Medulla oblongata (tissue), 1 donor: Measurements from ENCODE around the gene TTI1.

Source experiments
- DNase-seq: peaks from one replicate; pipeline ENCODE4 v3.0.0-alpha.2; 2015; ENCODE audit errors: extremely low spot score

Gene TTI1

DNA sequence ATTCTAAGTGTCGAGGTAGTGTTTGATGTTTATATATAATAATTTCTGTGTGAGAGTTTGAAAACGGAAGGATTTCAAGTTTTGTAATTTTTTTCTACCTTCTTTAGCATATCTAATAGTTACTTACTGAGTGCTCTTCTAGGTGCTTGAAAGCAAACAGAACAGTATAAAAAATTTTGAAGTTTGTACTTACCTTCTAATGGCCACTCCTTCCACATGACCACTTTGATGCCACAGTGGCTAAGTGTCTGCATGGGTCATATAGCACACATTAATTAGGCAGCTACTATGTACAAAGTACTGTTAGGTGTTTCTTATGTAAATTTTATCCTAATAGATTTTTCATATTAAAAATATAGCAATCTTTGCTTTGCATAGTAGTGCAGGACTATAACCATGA, 21.4 kb upstream of the TTI1 start:
- no peak for DNase-seq

DNA sequence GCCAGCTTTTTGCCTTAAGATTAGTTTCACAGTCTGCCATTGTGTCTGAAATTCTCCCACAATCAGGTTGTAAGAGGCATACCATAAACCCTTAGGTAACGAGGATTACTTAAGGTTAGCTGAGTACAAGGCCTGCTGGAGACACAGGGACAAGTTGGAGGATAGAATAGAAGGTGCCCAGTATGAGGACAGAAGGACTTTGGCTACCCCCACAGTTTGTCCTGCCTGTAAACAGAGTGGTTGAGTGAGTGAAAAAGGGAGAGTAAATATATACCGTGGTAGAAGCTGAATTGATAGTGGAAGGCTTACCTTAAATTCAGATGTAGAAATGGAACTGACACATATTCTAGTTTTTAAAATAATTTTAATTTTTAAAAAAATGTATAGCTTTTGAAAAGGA, 19.6 kb upstream of the TTI1 start:
- no peak for DNase-seq

DNA sequence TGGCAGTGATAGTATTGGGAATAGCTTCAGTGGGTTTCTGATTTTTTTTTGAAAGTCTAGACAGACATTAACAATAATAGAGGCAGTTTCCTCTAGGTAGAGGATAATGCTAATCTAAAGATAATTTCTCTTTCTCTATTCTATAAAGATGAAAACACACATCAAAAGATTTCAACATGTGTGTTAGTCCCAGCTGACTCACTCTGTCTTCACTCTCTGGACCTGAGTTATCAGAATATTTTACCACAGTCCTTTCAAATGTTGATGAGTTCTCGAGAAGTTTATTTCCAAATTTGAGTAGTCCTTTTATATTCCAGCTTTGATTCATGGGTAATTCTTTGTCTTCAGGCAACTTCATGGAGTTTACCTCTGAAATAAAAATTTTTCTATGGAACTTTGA, 17.4 kb upstream of the TTI1 start:
- no peak for DNase-seq

GRCh38 chr20:38049800-38050199, 16.5 kb upstream of the TTI1 start:
- DNase-seq = no peak

GRCh38 chr20:38046572-38046971, 13.3 kb upstream of the TTI1 start:
- no peak for DNase-seq

DNA sequence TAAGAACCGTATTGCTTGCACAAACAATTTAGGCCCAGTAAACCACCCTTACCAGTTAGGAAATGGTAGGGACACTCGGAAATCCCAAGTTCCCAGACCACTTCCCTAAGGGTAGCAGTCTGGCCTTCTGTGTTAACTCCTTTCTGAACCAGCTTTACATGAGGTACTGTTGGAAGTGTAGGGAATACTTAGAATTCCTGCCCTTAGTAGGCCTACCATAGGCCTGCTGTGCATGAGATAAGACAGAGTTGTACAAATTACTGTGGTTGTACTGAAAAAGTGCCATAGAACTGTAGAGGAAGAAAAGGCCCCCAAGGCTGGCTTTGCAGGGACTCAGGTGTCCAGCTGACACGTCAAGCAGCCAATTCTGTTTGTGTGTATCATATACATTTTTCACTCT, 11.4 kb upstream of the TTI1 start:
- DNase-seq = no peak

- DNase-seq = no peak
Measured at GRCh38 chr20:38043512-38044300, 10.4 kb upstream of the TTI1 start.

GRCh38 chr20:38040276-38040675, 7.0 kb upstream of the TTI1 start:
- no peak for DNase-seq

GRCh38 chr20:38036366-38036765, 3.1 kb upstream of the TTI1 start:
- no peak for DNase-seq

DNA sequence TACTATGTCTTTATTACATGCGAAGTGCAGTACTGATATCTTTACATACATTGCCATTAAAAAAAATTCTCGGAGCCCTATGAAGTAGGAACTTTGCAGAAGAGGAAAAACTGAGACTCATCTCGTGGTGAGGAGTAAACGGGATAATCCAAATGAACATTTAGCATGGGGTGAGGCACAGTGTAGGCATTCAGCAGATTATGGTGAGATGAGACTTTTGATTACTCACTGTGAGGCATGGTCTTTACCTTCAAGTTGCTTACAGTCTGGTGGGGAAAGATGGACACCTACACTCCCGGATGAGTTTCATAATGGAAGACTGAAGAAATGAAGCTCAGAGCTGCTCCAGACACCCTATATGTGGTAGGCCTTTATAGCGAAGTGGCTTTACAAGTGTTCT, 1.7 kb upstream of the TTI1 start:
- DNase-seq = no peak

DNA sequence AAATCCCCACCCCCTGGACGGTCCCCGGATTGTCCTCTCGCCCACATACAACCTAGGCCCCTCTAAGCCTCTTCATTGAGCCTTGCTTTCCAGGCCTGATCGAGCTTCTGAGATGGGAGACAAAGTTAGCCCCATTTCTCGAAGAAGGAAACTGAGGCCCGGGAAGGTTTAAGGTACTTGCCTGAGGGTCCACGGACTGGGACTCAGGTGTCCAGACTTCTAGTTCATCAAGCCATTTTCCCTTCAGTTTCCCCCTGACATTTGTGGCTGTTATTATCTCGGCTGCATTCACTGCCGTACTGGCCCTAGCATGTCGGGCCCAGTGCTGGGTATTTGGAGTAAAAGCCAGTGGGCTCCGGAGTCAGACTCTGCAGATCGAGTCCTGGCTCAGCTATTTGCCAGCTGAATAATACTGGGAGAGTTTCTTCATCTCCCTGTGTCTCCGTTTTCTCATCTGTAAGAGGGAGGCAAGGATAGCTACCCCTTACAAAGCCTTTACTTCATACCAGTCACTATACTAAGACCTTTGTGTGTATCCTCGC, 923 bp upstream of the TTI1 start:
- DNase-seq = peak; percentile 21

- DNase-seq = no peak
Measured at GRCh38 chr20:38032585-38033329, 499 bp downstream of the TTI1 start.

DNA sequence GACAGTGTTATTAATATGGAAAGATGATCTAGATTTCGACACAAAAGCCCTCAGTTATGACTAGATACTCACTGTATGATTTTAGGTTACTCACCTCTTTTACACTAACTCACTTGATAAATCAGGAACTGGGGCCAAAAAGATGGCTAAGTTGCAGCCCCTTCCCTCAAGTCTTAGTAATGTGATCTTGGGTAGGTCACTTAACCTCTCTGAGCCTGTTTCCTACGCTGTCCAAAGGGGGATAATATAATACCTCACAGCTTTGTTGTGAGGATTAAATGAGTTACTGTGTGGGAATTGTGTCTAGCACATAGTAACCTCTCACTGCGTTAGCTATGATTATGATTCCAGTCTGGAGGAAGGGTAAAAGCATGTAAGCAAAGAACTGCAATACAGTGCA, 1.3 kb downstream of the TTI1 start:
- DNase-seq = no peak

GRCh38 chr20:38029453-38029852, 3.8 kb downstream of the TTI1 start:
- DNase-seq = no peak

GRCh38 chr20:38024496-38024895, 8.8 kb downstream of the TTI1 start:
- no peak for DNase-seq

- no peak for DNase-seq
Measured at GRCh38 chr20:38023181-38024001, 9.9 kb downstream of the TTI1 start.

GRCh38 chr20:38021087-38021772, 12.0 kb downstream of the TTI1 start:
- DNase-seq = no peak

DNA sequence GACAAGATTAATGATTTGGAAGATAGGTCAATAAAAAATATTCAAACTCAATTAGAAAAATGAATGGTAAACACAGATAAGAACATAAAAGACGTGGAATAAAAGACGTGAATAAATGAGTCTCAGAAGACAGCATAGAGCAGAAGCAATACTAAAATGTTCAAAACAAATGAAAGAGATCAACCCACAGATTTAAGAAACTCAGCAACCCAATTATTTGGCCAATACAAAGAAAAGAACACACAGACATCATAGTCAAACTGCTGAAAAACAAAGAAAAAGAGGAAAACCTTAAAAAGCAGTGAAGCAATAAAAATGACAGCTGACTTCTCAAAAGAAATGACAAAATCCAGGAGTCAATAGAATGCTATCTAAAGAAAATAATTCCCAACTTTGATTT, 14.9 kb downstream of the TTI1 start:
- no peak for DNase-seq

DNA sequence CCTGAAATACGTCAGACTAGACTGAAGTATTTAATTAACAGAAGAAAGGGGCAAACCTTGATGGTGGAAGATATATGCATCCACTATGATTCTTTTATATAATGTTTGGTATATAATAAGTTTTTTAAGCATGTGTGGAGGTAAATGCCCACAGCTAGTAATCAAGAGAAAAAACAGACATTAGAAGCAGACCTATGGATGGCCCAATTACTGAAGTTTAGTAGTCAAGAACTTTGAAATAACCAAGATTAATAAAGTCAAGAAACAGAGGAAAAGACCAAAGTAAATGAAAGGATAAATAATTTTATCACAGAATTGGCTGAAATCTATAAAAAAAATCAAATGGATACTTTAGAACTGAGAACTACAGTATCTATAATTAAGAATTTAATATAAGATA, 15.3 kb downstream of the TTI1 start:
- DNase-seq = no peak

DNA sequence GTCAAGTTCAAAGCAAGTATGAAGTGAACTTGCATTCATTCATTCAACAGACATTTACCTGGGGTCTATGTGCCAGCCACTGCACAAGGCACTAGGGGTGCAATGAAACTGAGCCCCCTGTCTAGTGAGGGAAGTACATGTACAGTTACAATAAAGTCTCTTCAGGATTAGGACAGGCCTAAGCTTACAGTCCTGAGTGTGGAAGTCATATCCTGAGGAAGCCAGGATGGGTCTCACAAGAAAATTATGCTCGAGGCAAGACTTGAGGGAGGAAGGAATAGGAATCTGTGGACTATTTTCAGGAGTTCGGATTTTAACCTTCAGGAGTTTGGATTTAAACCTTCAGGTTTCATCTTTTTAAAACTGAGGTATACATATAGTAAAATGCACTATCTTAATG, 19.4 kb downstream of the TTI1 start:
- DNase-seq = no peak

- no peak for DNase-seq
Measured at GRCh38 chr20:38012332-38012731, 20.9 kb downstream of the TTI1 start.

- DNase-seq = no peak
Measured at GRCh38 chr20:38011696-38012095, 21.6 kb downstream of the TTI1 start.
